ENCODE data around the gene HOXA10.

Gene HOXA10

GRCh38 chr7:27156508-27156898 is 17.6 kb downstream of the HOXA10 start, which contains the start of gene HOXA7:
TSS of gene HOXA7 (minus strand) at chr7:27156675. CDS start at chr7:27156545, 130 bp downstream.
- DNase-seq (ENCODE audit: low spot score) = no peak

GRCh38 chr7:27155816-27156507 is 18.2 kb downstream of the HOXA10 start:
- DNase-seq (ENCODE audit: low spot score) = no peak

- DNase-seq (ENCODE audit: low spot score) = no peak
Measured at GRCh38 chr7:27154901-27155815, 19.0 kb downstream of the HOXA10 start.

GRCh38 chr7:27154369-27154768 is 19.8 kb downstream of the HOXA10 start:
- no peak for DNase-seq (ENCODE audit: low spot score)

GRCh38 chr7:27153526-27153925 is 20.6 kb downstream of the HOXA10 start:
- no peak for DNase-seq (ENCODE audit: low spot score)

- DNase-seq (ENCODE audit: low spot score) = no peak
Measured at GRCh38 chr7:27152816-27153442, 21.2 kb downstream of the HOXA10 start.

GRCh38 chr7:27151931-27152815 is 21.9 kb downstream of the HOXA10 start, which contains the start of gene HOXA3:
TSS of gene HOXA3 (minus strand) at chr7:27152583. CDS start at chr7:27110640, 41,943 bp downstream.
- DNase-seq (ENCODE audit: low spot score) = no peak

- DNase-seq (ENCODE audit: low spot score) = no peak
Measured at GRCh38 chr7:27151341-27151930, 22.7 kb downstream of the HOXA10 start.

- peak; percentile 16 for DNase-seq (ENCODE audit: low spot score)
Measured at GRCh38 chr7:27150568-27151340, 23.4 kb downstream of the HOXA10 start.

GRCh38 chr7:27149842-27150567 is 24.1 kb downstream of the HOXA10 start:
- no peak for DNase-seq (ENCODE audit: low spot score)

- no peak for DNase-seq (ENCODE audit: low spot score)
Measured at GRCh38 chr7:27148756-27149641, 25.1 kb downstream of the HOXA10 start.

GRCh38 chr7:27148031-27148755 is 25.9 kb downstream of the HOXA10 start:
- no peak for DNase-seq (ENCODE audit: low spot score)

GRCh38 chr7:27147199-27148030 is 26.7 kb downstream of the HOXA10 start, which contains the start of gene HOXA6:
TSS of gene HOXA6 (minus strand) at chr7:27147774. CDS start at chr7:27147749, 25 bp downstream.
- DNase-seq (ENCODE audit: low spot score) = no peak

- DNase-seq (ENCODE audit: low spot score) = no peak
Measured at GRCh38 chr7:27146491-27147198, 27.5 kb downstream of the HOXA10 start.

- DNase-seq (ENCODE audit: low spot score) = no peak
Measured at GRCh38 chr7:27145914-27146412, 28.2 kb downstream of the HOXA10 start.
